Uterus (tissue), 2 donors: ENCODE data around the gene ABHD15.

ENCODE experiments used
- CTCF ChIP-seq, 4 experiments: fragments of 200-600 bp in 2 of 4; fragments of 450-650 bp in 2 of 4; sonication (generic) in 2 of 4; IDR thresholded peaks; one replicate each; pipeline ENCODE4 v1.5.1; 2016 to 2019; ENCODE audit warnings: antibody characterized with exemption in 4 of 4, mild to moderate bottlenecking in 2 of 4, moderate library complexity in 1 of 4
- POLR2A ChIP-seq, 2 donors: fragments of 450-650 bp; IDR thresholded peaks; one replicate each; pipeline ENCODE4 v1.6.1; 2016; ENCODE audit warnings: antibody characterized with exemption in 2 of 2, mild to moderate bottlenecking in 1 of 2, moderate library complexity in 1 of 2

- no peak for TF ChIP-seq CTCF (IDR thresholded peaks at IDR 0.05)
- no peak for TF ChIP-seq POLR2A (IDR thresholded peaks at IDR 0.05)
These were observed 30.0 kb upstream of the ABHD15 start for GRCh38 chr17:29596811-29597210.
